Fibroblast of mammary gland (primary cell): ENCODE measurements around the gene CACNA1H.
"Not testable (repeated sequence)": the region's sequence is repeated elsewhere in the genome, so short reads cannot be mapped to it uniquely, and the experiment has no call there.

Source experiments
- DNase-seq: peaks from one replicate; pipeline ENCODE4 v3.0.0-alpha.2; 2010; ENCODE audit warnings: low read depth
- H3K4me3 ChIP-seq: 2 replicates; pipeline ENCODE4 v1.5.1; 2011; ENCODE audit warnings: low read depth, mild to moderate bottlenecking, low read length, moderate library complexity; ENCODE audit not compliant: control insufficient read depth
- CTCF ChIP-seq: conservative IDR thresholded peaks from 2 replicates; pipeline ENCODE4 v1.5.1; 2011; ENCODE audit warnings: low read depth, low read length, inconsistent platforms; ENCODE audit not compliant: control insufficient read depth, insufficient read depth

CACNA1H gene

GRCh38 chr16:1243907-1244850 is 91.3 kb downstream of the CACNA1H start:
- not testable (repeated sequence) for DNase-seq, H3K4me3 ChIP-seq

GRCh38 chr16:1244881-1245280 is 92.0 kb downstream of the CACNA1H start:
- no peak for DNase-seq
- no peak for TF ChIP-seq CTCF
- H3K4me3 ChIP-seq, result no peak overlapping the region

GRCh38 chr16:1245452-1246020 is 92.6 kb downstream of the CACNA1H start:
- no peak for TF ChIP-seq CTCF
- DNase-seq, result no peak
- no peak overlapping the region for H3K4me3 ChIP-seq

GRCh38 chr16:1247903-1248537 is 95.1 kb downstream of the CACNA1H start:
- DNase-seq, H3K4me3 ChIP-seq: not testable (repeated sequence)

- not testable (repeated sequence) for DNase-seq
Observed at GRCh38 chr16:1249031-1249755, 96.3 kb downstream of the CACNA1H start.

GRCh38 chr16:1253701-1254364 is 100.9 kb downstream of the CACNA1H start:
- DNase-seq, H3K4me3 ChIP-seq: not testable (repeated sequence)

More at GRCh38 chr16:1249031-1249755, 96.3 kb downstream of the CACNA1H start:
- not testable (repeated sequence) for H3K4me3 ChIP-seq

GRCh38 chr16:1254821-1255220 is 101.9 kb downstream of the CACNA1H start:
- not testable (repeated sequence) for DNase-seq, H3K4me3 ChIP-seq

GRCh38 chr16:1255276-1256122 is 102.6 kb downstream of the CACNA1H start, which contains the start of gene TPSD1:
TSS of gene TPSD1 (plus strand) at chr16:1256069. CDS start at chr16:1256281, 212 bp downstream.
- not testable (repeated sequence) for DNase-seq, H3K4me3 ChIP-seq

GRCh38 chr16:1256296-1256873 is 103.5 kb downstream of the CACNA1H start:
- not testable (repeated sequence) for H3K4me3 ChIP-seq, DNase-seq
